Vagina (tissue), 2 donors: ENCODE measurements around the gene MOB1A. TPM values are rescaled to one million over a fixed set of nuclear protein-coding genes. Genes with fewer than 3 reads are reported as not detected.

Experiments
- DNase-seq, 2 donors: peaks; one replicate each; pipeline ENCODE4 v3.0.0-alpha.2; 2017; ENCODE audit errors: extremely low spot score in 2 of 2
- H3K27ac ChIP-seq: fragments of 200-600 bp; sonication (generic); one replicate; pipeline ENCODE4 v1.5.1; 2019
- H3K27me3 ChIP-seq: fragments of 200-600 bp; sonication (generic); one replicate; pipeline ENCODE4 v1.5.1; 2019
- H3K36me3 ChIP-seq, 2 donors: fragments of 200-600 bp; sonication (generic); one replicate each; pipeline ENCODE4 v1.5.1; 2017 to 2019
- H3K4me1 ChIP-seq: fragments of 200-600 bp; sonication (generic); one replicate; pipeline ENCODE4 v1.5.1; 2019
- H3K4me3 ChIP-seq, 2 donors: fragments of 200-600 bp; sonication (generic); 1 replicate in 1 of 2; 2 replicates in 1 of 2; pipeline ENCODE4 v1.5.1; 2016 to 2019
- H3K9me3 ChIP-seq: fragments of 200-600 bp; sonication (generic); one replicate; pipeline ENCODE4 v1.5.1; 2019
- CTCF ChIP-seq, 3 experiments: fragments of 450-650 bp in 2 of 3; fragments of 200-600 bp in 1 of 3; sonication (generic) in 1 of 3; IDR thresholded peaks; one replicate each; pipeline ENCODE4 v1.5.1; 2017 to 2019; ENCODE audit warnings: antibody characterized with exemption in 3 of 3, mild to moderate bottlenecking in 2 of 3, moderate library complexity in 2 of 3
- POLR2A ChIP-seq, 2 donors: fragments of 450-650 bp; IDR thresholded peaks; one replicate each; pipeline ENCODE4 v1.6.1; 2017; ENCODE audit warnings: antibody characterized with exemption in 2 of 2, mild to moderate bottlenecking in 2 of 2, moderate library complexity in 2 of 2
- POLR2AphosphoS5 ChIP-seq, 2 donors: sonication (generic); formaldehyde crosslinking; IDR thresholded peaks; one replicate each; pipeline ENCODE4 v1.9.0; 2017; ENCODE audit warnings: antibody characterized with exemption in 2 of 2, mild to moderate bottlenecking in 2 of 2, low read depth in 1 of 2; ENCODE audit not compliant: insufficient read depth in 1 of 2
- intact Hi-C: fragments of 100-400 bp; cut with DNase I; formaldehyde crosslinking; loops from one replicate; pipeline ENCODE4 v1.15.1; 2023
- total RNA-seq: library from RNA; depleted of rRNA; stranded (reverse); fragments of >200 nt; gene quantifications from one replicate; pipeline ENCODE4 v1.2.3, GENCODE V29; 2016

Gene MOB1A
- total RNA-seq, 1 donor from 2014 or later = 68.5 TPM

- H3K36me3 ChIP-seq = peaks cover 0 to 26% of the 10 kb centered on the region in 2 donors
- TF ChIP-seq POLR2AphosphoS5 (IDR thresholded peaks at IDR 0.05; ENCODE audit: insufficient read depth in 1 of 2, low read depth in 1 of 2) (no peak), POLR2A (IDR thresholded peaks at IDR 0.05) (no peak), CTCF (IDR thresholded peaks at IDR 0.05) (no peak)
- H3K4me1 ChIP-seq = peaks cover 58% of the 10 kb centered on the region
- no peaks in the 10 kb centered on the region for H3K9me3 ChIP-seq
- H3K27ac ChIP-seq = no peak overlapping the region
- no peaks in the 10 kb centered on the region for H3K27me3 ChIP-seq
- no peak for DNase-seq
- H3K4me3 ChIP-seq = no peak overlapping the region
- intact Hi-C loops = no loop called here
Measured at GRCh38 chr2:74205596-74205995, 26.9 kb upstream of the MOB1A start.

DNA sequence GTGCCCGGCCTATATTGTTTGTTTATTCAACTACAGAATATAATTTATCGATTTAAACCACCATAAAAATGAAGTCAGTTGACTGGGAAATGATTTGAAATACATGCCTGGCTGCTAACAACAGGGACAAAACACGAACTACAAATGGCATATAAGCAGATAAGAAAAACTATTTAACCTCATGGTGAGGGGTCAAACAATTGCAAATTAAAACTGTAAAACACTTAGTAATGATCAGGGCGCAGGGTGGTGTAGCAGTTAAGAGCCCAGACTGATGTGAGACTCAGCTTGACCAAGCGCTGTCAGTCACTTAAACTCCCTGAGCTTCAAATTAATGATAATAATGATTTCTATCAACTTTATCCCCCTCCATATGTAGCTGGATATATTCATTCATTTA lies 26.4 kb upstream of the MOB1A start:
- H3K27me3 ChIP-seq = no peaks in the 10 kb centered on the region
- intact Hi-C loops = no loop called here
- H3K27ac ChIP-seq = peak overlapping the region; percentile 69
- no peak overlapping the region for H3K4me3 ChIP-seq
- H3K9me3 ChIP-seq = no peaks in the 10 kb centered on the region
- peaks cover 0 to 24% of the 10 kb centered on the region in 2 donors for H3K36me3 ChIP-seq
- no peak for DNase-seq
- peaks cover 60% of the 10 kb centered on the region for H3K4me1 ChIP-seq
- TF ChIP-seq POLR2AphosphoS5 (IDR thresholded peaks at IDR 0.05; ENCODE audit: insufficient read depth in 1 of 2, low read depth in 1 of 2) = no peak
- no peak for TF ChIP-seq POLR2A (IDR thresholded peaks at IDR 0.05)
- TF ChIP-seq CTCF (IDR thresholded peaks at IDR 0.05) = no peak

GRCh38 chr2:74204436-74204835 lies 25.8 kb upstream of the MOB1A start:
- Histone ChIP-seq H3K27ac (peak overlapping the region; percentile 69), H3K36me3 (peaks cover 0 to 17% of the 10 kb centered on the region in 2 donors), H3K4me1 (peaks cover 67% of the 10 kb centered on the region)

GRCh38 chr2:74201596-74201995 lies 22.9 kb upstream of the MOB1A start:
- Histone ChIP-seq H3K9me3 (no peaks in the 10 kb centered on the region), H3K4me3 (no peak overlapping the region), H3K4me1 (peaks cover 71% of the 10 kb centered on the region), H3K27ac (peak overlapping the region; percentile 78), H3K36me3 (no peaks in the 10 kb centered on the region), H3K27me3 (no peaks in the 10 kb centered on the region)
- peak in 1 of 2 donors; percentile 84 for DNase-seq
- TF ChIP-seq CTCF (IDR thresholded peaks at IDR 0.05) (no peak), POLR2AphosphoS5 (IDR thresholded peaks at IDR 0.05; ENCODE audit: insufficient read depth in 1 of 2, low read depth in 1 of 2) (peak; percentile 51 to 98)
- intact Hi-C loops = no loop called here

More at GRCh38 chr2:74204436-74204835, 25.8 kb upstream of the MOB1A start:
- H3K27me3 ChIP-seq = no peaks in the 10 kb centered on the region
- TF ChIP-seq POLR2A (IDR thresholded peaks at IDR 0.05) (no peak), CTCF (IDR thresholded peaks at IDR 0.05) (no peak), POLR2AphosphoS5 (IDR thresholded peaks at IDR 0.05; ENCODE audit: insufficient read depth in 1 of 2, low read depth in 1 of 2) (no peak)
- no peak overlapping the region for H3K4me3 ChIP-seq
- no peak for DNase-seq
- intact Hi-C loops = no loop called here
- no peaks in the 10 kb centered on the region for H3K9me3 ChIP-seq

- H3K27ac ChIP-seq = peak overlapping the region; percentile 78
- H3K4me1 ChIP-seq = peaks cover 67% of the 10 kb centered on the region
- no peaks in the 10 kb centered on the region for H3K36me3 ChIP-seq
- H3K27me3 ChIP-seq = no peaks in the 10 kb centered on the region
- no peak overlapping the region for H3K4me3 ChIP-seq
- TF ChIP-seq CTCF (IDR thresholded peaks at IDR 0.05) = no peak
- TF ChIP-seq POLR2A (IDR thresholded peaks at IDR 0.05) = no peak
- TF ChIP-seq POLR2AphosphoS5 (IDR thresholded peaks at IDR 0.05; ENCODE audit: insufficient read depth in 1 of 2, low read depth in 1 of 2) = no peak
- intact Hi-C loops = no loop called here
- no peaks in the 10 kb centered on the region for H3K9me3 ChIP-seq
- peak in 1 of 2 donors; percentile 85 for DNase-seq
Measured at GRCh38 chr2:74201196-74201595, 22.5 kb upstream of the MOB1A start.
